ENCODE data around the gene GABRQ. TPM values are rescaled to one million over a fixed set of nuclear protein-coding genes. Genes with fewer than 3 reads are reported as not detected.

Gene GABRQ
- total RNA-seq, 1 experiment from 2014 or later: 3.9 TPM

DNA sequence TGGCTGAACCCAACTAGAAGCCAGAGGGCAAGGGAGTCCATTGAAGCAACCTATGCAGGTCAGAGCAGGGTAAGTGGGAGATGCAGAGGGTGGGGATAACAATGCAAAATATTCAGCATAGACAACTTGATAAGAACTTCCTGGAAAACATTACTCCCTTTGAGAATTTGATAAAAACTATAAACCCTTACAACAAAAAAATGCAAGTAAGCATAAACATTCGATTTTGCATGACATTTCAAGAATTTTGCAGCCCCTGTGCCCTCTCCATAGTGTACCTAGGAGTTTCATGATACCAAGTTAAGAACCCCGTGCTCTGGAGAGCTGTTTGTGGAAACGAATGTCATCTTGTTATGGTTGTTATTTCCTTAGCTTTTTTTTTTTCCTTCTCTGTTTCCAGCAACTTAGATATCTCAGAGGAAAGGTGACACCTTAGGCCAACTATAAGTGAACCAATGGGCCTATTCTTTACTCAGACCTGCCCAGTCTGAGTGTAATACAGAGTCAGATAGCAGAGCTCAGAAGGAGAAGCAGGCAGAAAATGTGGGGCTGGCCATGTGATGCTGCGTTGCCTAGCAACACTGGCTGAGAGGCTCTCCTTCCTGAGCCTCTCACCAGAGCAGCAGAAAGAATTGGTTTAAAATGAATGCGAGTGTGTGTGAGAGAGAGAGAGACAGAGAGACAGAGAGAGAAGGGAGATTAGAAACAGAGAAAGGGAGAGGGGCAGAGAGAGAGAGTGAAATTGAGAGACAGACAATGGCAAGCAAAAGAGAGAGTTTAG is 36.7 kb upstream of the GABRQ start:
- H2BK120ac ChIP-seq (ENCODE audit: low read depth, low read length, poor library complexity, severe bottlenecking): no peak overlapping the region
- H2BK15ac ChIP-seq (ENCODE audit: low read depth, low read length): no peak overlapping the region
- H3K79me1 ChIP-seq (ENCODE audit: insufficient read depth, low read depth, low read length, poor library complexity, severe bottlenecking): no peaks in the 10 kb centered on the region
- H3K79me2 ChIP-seq (ENCODE audit: insufficient read depth, low read length): no peaks in the 10 kb centered on the region
- Mint-ChIP-seq H3K27ac (no peak overlapping the region), H3K4me1 (peaks cover 0 to 7% of the 10 kb centered on the region in 2 experiments; a peak in 2 of 4 replicates), H3K4me3 (no peak overlapping the region), H3K9me3 (peaks cover 62 to 66% of the 10 kb centered on the region in 2 experiments), H3K36me3 (ENCODE audit: insufficient read depth in 1 of 3, low read depth in 3 of 3) (peaks cover 0 to 3% (median 0%) of the 10 kb centered on the region in 3 experiments; a peak in 1 of 7 replicates), H3K27me3 (ENCODE audit: low read depth) (peaks cover 9% of the 10 kb centered on the region)
- H3K14ac ChIP-seq (ENCODE audit: insufficient read depth, low read length): no peak overlapping the region
- H4K91ac ChIP-seq (ENCODE audit: insufficient read length, low read depth, low read length): no peak overlapping the region
- H2AFZ ChIP-seq (ENCODE audit: low read length): no peak overlapping the region
- H3K56ac ChIP-seq (ENCODE audit: insufficient read length, low read depth, low read length): no peak overlapping the region
- H3K18ac ChIP-seq (ENCODE audit: insufficient read length, low read depth, low read length): no peak overlapping the region
- no peak overlapping the region for H3K4ac ChIP-seq (ENCODE audit: low read depth, low read length)
- H3K27me3 ChIP-seq (ENCODE audit: insufficient read depth, low read length): no peaks in the 10 kb centered on the region
- H3K23ac ChIP-seq (ENCODE audit: insufficient read length, low read depth, low read length): no peak overlapping the region
- no peaks in the 10 kb centered on the region for H4K20me1 ChIP-seq (ENCODE audit: control insufficient read depth, insufficient read depth, insufficient read length)
- H2BK5ac ChIP-seq (ENCODE audit: insufficient read length, low read length): no peak overlapping the region
- no peaks in the 10 kb centered on the region for H3K23me2 ChIP-seq (ENCODE audit: insufficient read length, low read depth, low read length, poor library complexity, severe bottlenecking)
- H3K4me1 ChIP-seq (ENCODE audit: insufficient read depth, low read length): no peaks in the 10 kb centered on the region
- no CpG with 5 or more reads among the region's 5 CpGs for WGBS (ENCODE audit: extremely low coverage, insufficient read length, low lambda C conversion rate)
- H2BK12ac ChIP-seq (ENCODE audit: insufficient read length, low read depth, low read length): no peak overlapping the region
- no peak overlapping the region for H4K5ac ChIP-seq (ENCODE audit: insufficient read length, low read depth, low read length)
- H2AK5ac ChIP-seq (ENCODE audit: insufficient read length, low read length): no peak overlapping the region
- peak; percentile 28 for DNase-seq
- H3K27ac ChIP-seq (ENCODE audit: insufficient read length, low read depth, low read length): no peak overlapping the region
- H3T11ph ChIP-seq (ENCODE audit: low read length): no peak overlapping the region
- H3K4me2 ChIP-seq (ENCODE audit: insufficient read depth, insufficient read length, low read length): no peak overlapping the region
- TF ChIP-seq, protein P1, sequence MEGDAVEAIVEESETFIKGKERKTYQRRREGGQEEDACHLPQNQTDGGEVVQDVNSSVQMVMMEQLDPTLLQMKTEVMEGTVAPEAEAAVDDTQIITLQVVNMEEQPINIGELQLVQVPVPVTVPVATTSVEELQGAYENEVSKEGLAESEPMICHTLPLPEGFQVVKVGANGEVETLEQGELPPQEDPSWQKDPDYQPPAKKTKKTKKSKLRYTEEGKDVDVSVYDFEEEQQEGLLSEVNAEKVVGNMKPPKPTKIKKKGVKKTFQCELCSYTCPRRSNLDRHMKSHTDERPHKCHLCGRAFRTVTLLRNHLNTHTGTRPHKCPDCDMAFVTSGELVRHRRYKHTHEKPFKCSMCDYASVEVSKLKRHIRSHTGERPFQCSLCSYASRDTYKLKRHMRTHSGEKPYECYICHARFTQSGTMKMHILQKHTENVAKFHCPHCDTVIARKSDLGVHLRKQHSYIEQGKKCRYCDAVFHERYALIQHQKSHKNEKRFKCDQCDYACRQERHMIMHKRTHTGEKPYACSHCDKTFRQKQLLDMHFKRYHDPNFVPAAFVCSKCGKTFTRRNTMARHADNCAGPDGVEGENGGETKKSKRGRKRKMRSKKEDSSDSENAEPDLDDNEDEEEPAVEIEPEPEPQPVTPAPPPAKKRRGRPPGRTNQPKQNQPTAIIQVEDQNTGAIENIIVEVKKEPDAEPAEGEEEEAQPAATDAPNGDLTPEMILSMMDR (conservative IDR thresholded peaks at IDR 0.05): no peak
- H3K9ac ChIP-seq (ENCODE audit: extremely low read depth, insufficient read length, low read length): no peak overlapping the region
- no peak overlapping the region for H2BK20ac ChIP-seq (ENCODE audit: low read depth, low read length, poor library complexity, severe bottlenecking)
- H4K8ac ChIP-seq (replicated peaks; ENCODE audit: insufficient read length, low read depth, low read length): no peak overlapping the region
- H3K9me3 ChIP-seq (ENCODE audit: control insufficient read depth, low read depth, low read length): peaks cover 28% of the 10 kb centered on the region
